Measurements from ENCODE around the gene KCNK10. TPM values are rescaled to one million over a fixed set of nuclear protein-coding genes. Genes with fewer than 3 reads are reported as not detected.

KCNK10 gene
- total RNA-seq, 1 donor from 2014 or later = 1.4 TPM

DNA sequence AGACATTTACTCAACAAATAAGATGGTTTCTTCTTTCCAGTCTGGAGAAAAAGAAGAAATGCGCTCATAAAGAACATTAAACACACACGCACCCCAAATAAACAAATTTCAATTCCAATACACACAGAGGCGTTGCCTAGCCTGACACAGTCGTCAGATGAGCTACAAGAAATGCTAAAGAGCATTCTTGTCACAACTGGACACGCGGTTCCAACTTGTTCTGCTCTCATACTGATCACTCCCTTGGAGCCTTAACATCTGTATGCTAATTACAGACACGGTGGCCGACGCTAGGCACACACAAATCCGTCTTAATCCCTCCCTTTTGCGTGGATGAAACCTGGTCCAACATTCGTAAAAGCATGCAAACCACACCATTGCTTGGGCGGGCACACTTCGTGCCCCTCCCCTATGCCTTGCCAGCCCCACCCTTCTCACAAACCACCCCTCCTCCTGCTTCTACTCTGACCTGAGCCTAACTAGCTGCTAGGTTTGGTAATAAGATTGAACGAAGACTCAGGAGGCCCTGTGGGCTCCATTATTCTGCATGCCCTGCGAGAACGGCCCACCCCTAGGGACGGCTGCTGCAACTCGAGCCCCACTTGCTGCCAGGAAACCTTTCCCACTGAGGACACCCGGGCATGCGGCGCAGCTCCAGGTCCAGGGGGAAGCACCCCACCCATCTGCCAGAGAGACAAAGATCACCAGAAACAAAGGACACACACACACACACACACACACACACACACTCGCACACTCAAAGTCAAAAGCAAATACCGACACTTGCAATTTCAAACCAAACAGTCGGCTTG lies 1.2 kb downstream of the KCNK10 start:
- H3K36me3 Mint-ChIP-seq = no peaks in the 10 kb centered on the region
- peaks cover 33% of the 10 kb centered on the region for H3K27me3 Mint-ChIP-seq
- H3K4me3 Mint-ChIP-seq = no peak overlapping the region
- TF ChIP-seq, protein P1, sequence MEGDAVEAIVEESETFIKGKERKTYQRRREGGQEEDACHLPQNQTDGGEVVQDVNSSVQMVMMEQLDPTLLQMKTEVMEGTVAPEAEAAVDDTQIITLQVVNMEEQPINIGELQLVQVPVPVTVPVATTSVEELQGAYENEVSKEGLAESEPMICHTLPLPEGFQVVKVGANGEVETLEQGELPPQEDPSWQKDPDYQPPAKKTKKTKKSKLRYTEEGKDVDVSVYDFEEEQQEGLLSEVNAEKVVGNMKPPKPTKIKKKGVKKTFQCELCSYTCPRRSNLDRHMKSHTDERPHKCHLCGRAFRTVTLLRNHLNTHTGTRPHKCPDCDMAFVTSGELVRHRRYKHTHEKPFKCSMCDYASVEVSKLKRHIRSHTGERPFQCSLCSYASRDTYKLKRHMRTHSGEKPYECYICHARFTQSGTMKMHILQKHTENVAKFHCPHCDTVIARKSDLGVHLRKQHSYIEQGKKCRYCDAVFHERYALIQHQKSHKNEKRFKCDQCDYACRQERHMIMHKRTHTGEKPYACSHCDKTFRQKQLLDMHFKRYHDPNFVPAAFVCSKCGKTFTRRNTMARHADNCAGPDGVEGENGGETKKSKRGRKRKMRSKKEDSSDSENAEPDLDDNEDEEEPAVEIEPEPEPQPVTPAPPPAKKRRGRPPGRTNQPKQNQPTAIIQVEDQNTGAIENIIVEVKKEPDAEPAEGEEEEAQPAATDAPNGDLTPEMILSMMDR (conservative IDR thresholded peaks at IDR 0.05) = no peak
- H3K27ac Mint-ChIP-seq = no peak overlapping the region
- no peaks in the 10 kb centered on the region for H3K9me3 Mint-ChIP-seq
- peaks cover 4% of the 10 kb centered on the region for H3K4me1 Mint-ChIP-seq (ENCODE audit: unreplicated experiment)
- DNase-seq (ENCODE audit: extremely low spot score, unreplicated experiment) = no peak

DNA sequence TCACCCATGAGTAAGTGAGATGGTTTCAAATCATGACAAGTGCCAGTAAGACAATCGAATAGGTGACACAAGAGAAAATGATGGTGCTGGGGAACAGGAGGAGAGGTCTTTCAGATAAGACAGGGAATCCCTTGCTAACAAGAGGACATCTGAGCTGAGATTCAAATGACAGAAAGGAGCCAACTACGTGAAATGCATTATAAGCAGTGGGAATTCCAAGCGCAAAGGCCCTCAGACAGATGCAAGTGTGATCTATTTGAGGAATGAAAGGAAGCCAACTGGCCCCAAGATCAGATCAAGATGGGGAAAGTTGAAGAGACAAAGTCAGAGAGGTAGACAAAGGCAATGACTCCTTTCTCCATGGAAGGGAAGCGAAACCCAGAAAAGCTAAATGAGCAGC lies 4.7 kb downstream of the KCNK10 start:
- Mint-ChIP-seq H3K4me1 (ENCODE audit: unreplicated experiment) (no peaks in the 10 kb centered on the region), H3K36me3 (no peaks in the 10 kb centered on the region), H3K9me3 (no peaks in the 10 kb centered on the region), H3K4me3 (no peak overlapping the region), H3K27ac (no peak overlapping the region), H3K27me3 (peaks cover 22% of the 10 kb centered on the region)
- no peak for DNase-seq (ENCODE audit: extremely low spot score, unreplicated experiment)
- TF ChIP-seq, protein P1 (conservative IDR thresholded peaks at IDR 0.05) = no peak

DNA sequence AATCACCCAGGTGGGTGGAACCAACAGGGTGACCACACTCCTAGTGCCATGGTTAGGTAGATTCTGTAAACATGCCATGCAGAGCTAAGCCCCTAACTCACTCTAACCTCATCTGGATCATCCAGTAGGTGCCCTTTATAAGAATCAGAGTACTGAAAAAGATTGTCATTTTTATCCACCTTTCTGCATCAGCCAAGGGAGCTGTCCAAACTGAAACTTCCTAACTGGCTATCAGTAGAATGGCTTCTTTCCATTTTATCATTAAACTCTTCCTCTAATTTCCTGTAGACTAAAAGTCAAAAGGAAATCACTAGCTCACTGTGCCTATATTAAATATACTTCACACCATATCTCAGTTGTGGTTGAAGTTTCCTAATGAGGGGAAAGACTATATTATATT lies 6.5 kb downstream of the KCNK10 start:
- Mint-ChIP-seq H3K4me1 (ENCODE audit: unreplicated experiment) (no peaks in the 10 kb centered on the region), H3K27me3 (peaks cover 27% of the 10 kb centered on the region), H3K4me3 (no peak overlapping the region), H3K9me3 (no peaks in the 10 kb centered on the region), H3K36me3 (no peaks in the 10 kb centered on the region), H3K27ac (no peak overlapping the region)
- DNase-seq (ENCODE audit: extremely low spot score, unreplicated experiment) = no peak
- TF ChIP-seq, protein P1 (conservative IDR thresholded peaks at IDR 0.05) = no peak

DNA sequence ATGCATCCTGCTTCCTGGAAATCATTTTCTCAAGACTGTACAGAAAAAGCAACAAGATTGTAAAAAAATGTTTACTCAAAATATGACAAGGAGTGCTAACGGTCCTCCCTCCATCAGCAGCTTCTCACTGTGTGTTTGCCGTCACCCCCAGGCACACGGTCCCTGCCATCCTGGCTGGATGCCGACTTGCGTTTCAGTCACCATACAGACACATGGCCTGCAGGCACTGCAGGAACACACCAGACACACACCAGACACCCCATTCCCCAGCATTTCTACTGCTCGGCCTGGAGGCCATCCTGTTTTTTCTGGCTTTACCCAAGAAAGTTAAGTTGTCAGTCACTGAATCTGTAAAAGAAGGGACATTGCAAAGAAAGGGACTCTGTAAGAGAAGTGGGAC lies 10.8 kb downstream of the KCNK10 start:
- TF ChIP-seq, protein P1 (conservative IDR thresholded peaks at IDR 0.05) = no peak
- no peak for DNase-seq (ENCODE audit: extremely low spot score, unreplicated experiment)
- Mint-ChIP-seq H3K9me3 (no peaks in the 10 kb centered on the region), H3K27ac (no peak overlapping the region), H3K4me1 (ENCODE audit: unreplicated experiment) (no peaks in the 10 kb centered on the region), H3K27me3 (peaks cover 30% of the 10 kb centered on the region), H3K4me3 (no peak overlapping the region), H3K36me3 (no peaks in the 10 kb centered on the region)

DNA sequence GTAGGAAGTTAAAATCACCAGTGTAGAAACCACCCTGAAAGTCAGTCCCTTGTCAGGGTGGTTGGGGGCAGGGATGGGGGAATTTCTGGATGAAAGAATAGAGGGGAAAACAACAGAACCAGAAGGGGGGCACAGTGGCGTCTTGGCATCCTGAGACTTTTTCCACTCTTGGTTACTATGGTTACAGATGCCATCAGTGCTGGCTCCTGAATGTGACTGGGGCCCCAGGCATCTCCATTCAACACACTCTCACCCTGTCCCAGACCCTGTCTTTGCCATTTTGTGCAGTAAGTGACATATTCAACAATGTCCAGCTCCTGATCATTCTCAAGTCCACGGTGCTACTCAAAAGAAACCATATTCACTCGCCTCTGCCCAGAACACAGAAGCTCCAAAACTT lies 11.3 kb downstream of the KCNK10 start:
- peaks cover 30% of the 10 kb centered on the region for H3K27me3 Mint-ChIP-seq
- no peak overlapping the region for H3K4me3 Mint-ChIP-seq
- no peak for DNase-seq (ENCODE audit: extremely low spot score, unreplicated experiment)
- no peaks in the 10 kb centered on the region for H3K9me3 Mint-ChIP-seq
- TF ChIP-seq, protein P1 (conservative IDR thresholded peaks at IDR 0.05) = no peak
- no peak overlapping the region for H3K27ac Mint-ChIP-seq
- H3K36me3 Mint-ChIP-seq = no peaks in the 10 kb centered on the region
- no peaks in the 10 kb centered on the region for H3K4me1 Mint-ChIP-seq (ENCODE audit: unreplicated experiment)
